Activated CD4-positive, alpha-beta memory T cell treated with anti-CD3 and anti-CD28 coated beads for 36 hours (primary cell): ENCODE data around the gene CDHR5. TPM values are rescaled to one million over a fixed set of nuclear protein-coding genes. Genes with fewer than 3 reads are reported as not detected.
"Not testable (repeated sequence)": the region's sequence is repeated elsewhere in the genome, so short reads cannot be mapped to it uniquely, and the experiment has no call there.

ENCODE experiments used
- CTCF ChIA-PET: fragments of 350-600 bp; sonication (Branson Sonifier 250); formaldehyde crosslinking; loops from one replicate; lab custom pipeline; 2021; ENCODE audit warnings: antibody characterized with exemption, inconsistent platforms; lab: Charles Lee
- POLR2A ChIA-PET: fragments of 350-600 bp; sonication (Branson Sonifier 250); formaldehyde crosslinking; loops from one replicate; lab custom pipeline; 2021; ENCODE audit warnings: antibody characterized with exemption; lab: Charles Lee
- DNase-seq: peaks from one replicate; pipeline ENCODE4 v3.0.0-alpha.2; 2020
- H3K27ac Mint-ChIP-seq: one replicate; pipeline ENCODE4 v1.8.0; 2021; ENCODE audit warnings: mixed read lengths
- H3K27me3 Mint-ChIP-seq: one replicate; pipeline ENCODE4 v1.8.0; 2021; ENCODE audit warnings: mixed read lengths
- H3K36me3 Mint-ChIP-seq: one replicate; pipeline ENCODE4 v1.8.0; 2021; ENCODE audit warnings: mixed read lengths
- H3K4me1 Mint-ChIP-seq: one replicate; pipeline ENCODE4 v1.8.0; 2021; ENCODE audit warnings: low read depth, mixed read lengths
- H3K4me3 Mint-ChIP-seq: one replicate; pipeline ENCODE4 v1.8.0; 2021; ENCODE audit warnings: mild to moderate bottlenecking, mixed read lengths
- H3K9me3 Mint-ChIP-seq: one replicate; pipeline ENCODE4 v1.8.0; 2021; ENCODE audit warnings: mixed read lengths
- intact Hi-C: fragments of 100-400 bp; cut with micrococcal nuclease; formaldehyde crosslinking; loops from one replicate; pipeline ENCODE4 v1.15.1; 2023
- total RNA-seq, 2 experiments: library from RNA; stranded (reverse); gene quantifications; one replicate each; pipeline ENCODE4 v1.2.3, GENCODE V29; 2021

CDHR5 gene
- total RNA-seq, 2 experiments from 2014 or later = not detected

DNA sequence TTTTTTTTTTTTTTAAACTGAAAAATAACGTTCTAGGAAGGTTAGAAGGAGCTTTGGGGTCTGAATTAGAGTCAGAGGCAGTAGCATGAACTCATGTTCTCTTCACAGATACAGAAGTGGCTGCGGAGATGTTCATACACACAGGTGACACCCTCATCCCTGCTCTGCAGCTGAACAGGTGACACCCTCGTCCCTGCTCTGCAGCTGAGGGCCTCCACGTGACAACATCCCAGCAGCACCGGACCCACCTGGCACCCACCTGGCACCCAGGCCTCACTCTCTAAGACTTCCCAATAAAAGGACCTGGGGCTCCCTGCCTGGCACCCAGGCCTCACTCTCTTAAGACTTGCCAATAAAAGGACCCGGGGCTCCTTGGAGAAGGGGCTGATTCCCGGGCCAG is 32.1 kb upstream of the CDHR5 start:
- Mint-ChIP-seq H3K4me3 (no peak overlapping the region), H3K9me3 (no peaks in the 10 kb centered on the region), H3K27ac (no peak overlapping the region), H3K4me1 (no peaks in the 10 kb centered on the region), H3K36me3 (peaks cover 7% of the 10 kb centered on the region), H3K27me3 (no peaks in the 10 kb centered on the region)
- POLR2A ChIA-PET = no interaction called here
- CTCF ChIA-PET = no interaction called here
- no peak for DNase-seq
- intact Hi-C loops = no loop called here

GRCh38 chr11:656426-656825 is 31.7 kb upstream of the CDHR5 start:
- Mint-ChIP-seq H3K9me3 (no peaks in the 10 kb centered on the region), H3K27me3 (no peaks in the 10 kb centered on the region), H3K4me3 (no peak overlapping the region), H3K27ac (no peak overlapping the region), H3K4me1 (no peaks in the 10 kb centered on the region), H3K36me3 (peaks cover 7% of the 10 kb centered on the region)
- intact Hi-C loops = no loop called here
- CTCF ChIA-PET = no interaction called here
- DNase-seq = no peak
- POLR2A ChIA-PET = no interaction called here

DNA sequence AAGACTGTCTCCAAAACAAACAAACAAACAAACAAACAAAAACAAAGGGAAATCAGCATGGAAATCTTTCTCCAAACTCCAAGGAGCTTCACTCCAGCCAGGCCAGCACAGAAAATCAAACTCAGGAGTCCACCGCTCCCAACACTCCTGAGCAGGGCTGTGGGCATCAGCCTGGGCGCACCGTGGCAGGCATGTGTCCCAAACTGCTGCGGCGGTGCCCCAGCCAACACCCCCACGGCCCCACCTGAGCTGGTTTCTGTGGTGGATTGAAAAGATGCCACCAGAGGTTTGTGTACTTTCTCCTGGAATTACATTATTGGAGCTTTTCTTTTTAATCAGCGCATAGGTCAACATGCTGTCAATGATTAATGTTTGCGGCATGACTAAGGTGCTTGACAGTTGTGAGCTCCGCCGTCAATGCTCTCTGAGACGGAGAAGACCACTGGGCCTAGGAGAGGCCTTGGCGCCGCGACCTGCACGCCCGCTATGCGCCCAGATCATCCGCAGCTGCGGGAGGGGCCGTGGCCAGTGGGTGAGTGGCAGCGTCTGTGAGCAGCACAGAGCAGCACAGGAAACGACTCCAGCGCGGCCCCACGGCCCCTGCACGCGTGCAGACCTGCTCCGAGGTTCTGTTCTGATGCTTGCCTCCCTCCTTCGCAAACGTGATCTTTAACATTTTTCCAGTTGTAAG is 30.4 kb upstream of the CDHR5 start:
- Mint-ChIP-seq H3K27me3 (no peaks in the 10 kb centered on the region), H3K4me1 (no peaks in the 10 kb centered on the region), H3K9me3 (no peaks in the 10 kb centered on the region), H3K36me3 (peaks cover 9% of the 10 kb centered on the region), H3K4me3 (no peak overlapping the region), H3K27ac (no peak overlapping the region)
- ChIA-PET POLR2A (no interaction called here), CTCF (no interaction called here)
- no peak for DNase-seq
- intact Hi-C loops = no loop called here

DNA sequence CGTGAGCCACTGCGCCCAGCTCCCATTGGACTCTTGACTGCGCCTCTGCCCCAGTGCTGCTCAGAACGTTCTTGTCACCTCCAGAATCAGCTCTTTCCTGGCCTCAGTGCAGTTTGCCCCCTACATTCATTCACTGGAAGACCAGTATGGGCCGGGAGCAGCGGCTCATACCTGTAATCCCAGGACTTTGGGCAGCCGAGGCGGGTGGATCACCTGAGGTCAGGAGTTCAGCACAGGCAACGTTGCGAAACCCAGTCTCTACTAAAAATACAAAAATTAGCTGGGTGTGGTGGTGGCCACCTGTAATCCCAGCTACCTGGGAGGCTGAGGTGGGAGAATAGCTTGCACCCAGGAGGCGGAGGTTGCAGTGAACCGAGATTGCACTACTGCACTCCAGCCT is 29.7 kb upstream of the CDHR5 start:
- H3K36me3 Mint-ChIP-seq, H3K27ac Mint-ChIP-seq, H3K27me3 Mint-ChIP-seq, H3K4me3 Mint-ChIP-seq, DNase-seq, POLR2A ChIA-PET, CTCF ChIA-PET, H3K9me3 Mint-ChIP-seq, intact Hi-C loops, H3K4me1 Mint-ChIP-seq: not testable (repeated sequence)

DNA sequence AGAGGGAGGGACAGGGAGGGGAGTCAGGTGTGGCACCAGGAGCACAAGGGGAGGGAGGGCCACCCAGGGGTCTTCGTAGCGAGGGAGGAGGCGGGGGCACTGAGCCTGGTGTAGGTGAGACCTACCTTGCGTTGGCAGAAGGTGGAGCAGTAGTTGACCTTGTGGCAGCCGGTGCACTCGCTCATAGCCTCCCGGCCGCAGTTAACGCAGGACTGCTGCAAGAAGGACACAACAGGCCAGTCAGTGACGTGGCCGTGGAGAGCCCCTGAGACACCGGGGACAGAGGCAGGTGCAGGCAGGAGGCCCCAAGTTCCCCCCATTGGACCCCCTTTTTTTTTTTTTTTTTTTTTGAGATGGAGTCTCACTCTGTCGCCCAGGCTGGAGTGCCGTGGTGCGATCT is 29.1 kb upstream of the CDHR5 start:
- H3K36me3 Mint-ChIP-seq = peaks cover 7% of the 10 kb centered on the region
- H3K9me3 Mint-ChIP-seq = no peaks in the 10 kb centered on the region
- no peak for DNase-seq
- POLR2A ChIA-PET = no interaction called here
- no peaks in the 10 kb centered on the region for H3K4me1 Mint-ChIP-seq
- no peaks in the 10 kb centered on the region for H3K27me3 Mint-ChIP-seq
- intact Hi-C loops = no loop called here
- CTCF ChIA-PET = no interaction called here
- no peak overlapping the region for H3K4me3 Mint-ChIP-seq
- H3K27ac Mint-ChIP-seq = no peak overlapping the region

DNA sequence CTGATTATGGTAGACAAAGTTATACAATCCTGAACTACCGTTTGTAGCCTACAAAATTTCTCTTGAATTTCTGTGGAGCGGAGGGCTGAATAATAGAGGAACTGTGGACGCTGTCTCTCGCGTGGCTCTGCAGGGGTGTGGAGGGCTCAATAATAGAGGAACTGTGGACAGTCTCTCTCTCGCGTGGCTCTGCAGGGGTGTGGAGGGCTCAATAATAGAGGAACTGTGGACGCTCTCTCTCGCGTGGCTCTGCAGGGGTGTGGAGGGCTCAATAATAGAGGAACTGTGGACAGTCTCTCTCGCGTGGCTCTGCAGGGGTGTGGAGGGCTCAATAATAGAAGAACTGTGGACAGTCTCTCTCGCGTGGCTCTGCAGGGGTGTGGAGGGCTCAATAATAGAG is 28.4 kb upstream of the CDHR5 start:
- intact Hi-C loops, H3K4me1 Mint-ChIP-seq, CTCF ChIA-PET, H3K4me3 Mint-ChIP-seq, DNase-seq, H3K27me3 Mint-ChIP-seq, H3K9me3 Mint-ChIP-seq, H3K27ac Mint-ChIP-seq, H3K36me3 Mint-ChIP-seq, POLR2A ChIA-PET: not testable (repeated sequence)

DNA sequence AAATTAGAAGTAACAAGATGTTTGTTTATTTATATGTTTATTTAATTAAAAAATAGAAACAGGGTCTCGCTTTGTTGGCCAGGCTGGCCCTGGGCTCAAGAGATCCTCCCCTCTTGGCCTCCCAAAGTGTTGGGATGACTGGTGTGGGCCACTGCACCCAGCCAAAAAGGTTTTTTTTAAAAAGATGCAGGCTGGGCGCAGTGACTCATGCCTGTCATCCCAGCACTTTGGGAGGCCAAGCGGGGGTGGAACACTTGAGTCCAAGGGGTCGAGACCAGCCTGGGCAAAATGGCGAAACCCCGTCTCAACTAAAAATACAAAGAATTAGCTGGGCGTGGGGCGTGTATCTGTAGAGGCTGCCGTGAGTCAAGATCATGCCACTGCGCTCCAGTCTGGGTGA is 25.7 kb upstream of the CDHR5 start:
- DNase-seq = no peak
- Mint-ChIP-seq H3K4me1 (peaks cover 2% of the 10 kb centered on the region), H3K9me3 (no peaks in the 10 kb centered on the region), H3K4me3 (no peak overlapping the region), H3K36me3 (peaks cover 7% of the 10 kb centered on the region), H3K27me3 (no peaks in the 10 kb centered on the region), H3K27ac (no peak overlapping the region)
- CTCF ChIA-PET = no interaction called here
- intact Hi-C loops = no loop called here
- POLR2A ChIA-PET = no interaction called here

DNA sequence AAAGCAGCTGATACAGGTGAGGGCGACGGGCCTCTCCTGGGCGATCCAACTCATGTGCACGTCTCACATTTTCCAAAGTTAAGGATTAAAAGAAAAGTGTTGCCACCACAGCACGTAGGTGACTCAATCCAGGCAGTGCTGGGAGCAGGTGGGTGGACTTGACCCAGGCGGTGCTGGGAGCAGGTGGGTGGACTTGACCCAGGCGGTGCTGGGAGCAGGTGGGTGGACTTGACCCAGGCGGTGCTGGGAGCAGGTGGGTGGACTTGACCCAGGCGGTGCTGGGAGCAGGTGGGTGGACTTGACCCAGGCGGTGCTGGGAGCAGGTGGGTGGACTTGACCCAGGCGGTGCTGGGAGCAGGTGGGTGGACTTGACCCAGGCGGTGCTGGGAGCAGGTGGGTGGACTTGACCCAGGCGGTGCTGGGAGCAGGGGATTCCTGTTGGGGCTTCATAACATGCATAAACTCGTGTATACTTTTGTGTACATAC is 23.0 kb upstream of the CDHR5 start:
- H3K4me1 Mint-ChIP-seq, H3K9me3 Mint-ChIP-seq, CTCF ChIA-PET, H3K27me3 Mint-ChIP-seq, DNase-seq, H3K4me3 Mint-ChIP-seq, intact Hi-C loops, POLR2A ChIA-PET, H3K36me3 Mint-ChIP-seq, H3K27ac Mint-ChIP-seq: not testable (repeated sequence)

DNA sequence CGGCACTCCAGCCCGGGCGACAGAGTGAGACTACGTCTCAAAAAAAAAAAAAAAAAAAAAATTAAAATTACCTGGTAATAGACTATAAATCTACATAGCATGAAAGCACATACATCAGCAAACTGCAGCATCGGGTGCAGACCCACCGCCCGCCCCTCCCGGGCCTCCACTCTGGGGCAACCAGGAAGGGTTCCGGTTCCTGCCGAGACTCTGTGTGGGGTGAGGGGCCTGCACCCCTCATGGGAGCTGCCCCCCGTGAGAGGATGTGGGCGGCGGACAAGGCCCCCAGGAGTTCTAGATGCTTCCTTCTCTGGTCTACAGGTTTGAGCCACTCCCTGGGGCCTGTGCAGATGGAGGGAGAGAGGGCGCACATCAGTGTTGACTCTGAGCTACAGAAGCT is 21.5 kb upstream of the CDHR5 start:
- Mint-ChIP-seq H3K27me3 (no peaks in the 10 kb centered on the region), H3K36me3 (peaks cover 5% of the 10 kb centered on the region), H3K9me3 (no peaks in the 10 kb centered on the region), H3K4me3 (no peak overlapping the region), H3K4me1 (peaks cover 2% of the 10 kb centered on the region), H3K27ac (no peak overlapping the region)
- ChIA-PET CTCF (no interaction called here), POLR2A (interaction anchor here (1.1 kb wide), 1 partner anchor 31 kb away, joined by 3 read pairs; the partner anchor contains the start of gene IRF7)
- DNase-seq = no peak
- intact Hi-C loops = no loop called here

DNA sequence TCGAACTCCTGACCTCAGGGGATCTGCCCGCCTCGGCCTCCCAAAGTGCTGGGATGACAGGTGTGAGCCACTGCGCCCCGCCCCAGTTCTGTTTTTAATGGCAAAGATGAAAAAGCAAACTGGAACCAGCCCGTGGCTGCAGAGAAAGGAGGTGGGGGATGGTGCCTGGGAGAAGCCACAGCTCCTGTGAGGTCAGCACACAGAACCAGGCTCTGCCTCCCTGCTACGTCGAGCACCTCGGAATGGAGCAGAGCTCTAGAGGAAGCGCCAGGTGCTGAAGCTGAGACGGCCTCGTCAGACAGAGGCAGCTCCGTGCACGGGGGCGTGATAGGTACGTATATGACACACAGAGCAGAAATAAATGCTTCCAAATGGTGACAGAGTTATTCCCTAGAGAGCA is 20.8 kb upstream of the CDHR5 start:
- Mint-ChIP-seq H3K27me3 (no peaks in the 10 kb centered on the region), H3K36me3 (peaks cover 5% of the 10 kb centered on the region), H3K27ac (no peak overlapping the region), H3K9me3 (no peaks in the 10 kb centered on the region), H3K4me3 (no peak overlapping the region), H3K4me1 (peaks cover 2% of the 10 kb centered on the region)
- ChIA-PET CTCF (no interaction called here), POLR2A (interaction anchor here (0.7 to 1.1 kb wide), 2 partner anchors 30 to 397 kb away, joined by 3 read pairs; partner anchors contain the start of gene IRF7)
- intact Hi-C loops = no loop called here
- no peak for DNase-seq

- peaks cover 5% of the 10 kb centered on the region for H3K4me1 Mint-ChIP-seq
- no peaks in the 10 kb centered on the region for H3K9me3 Mint-ChIP-seq
- peaks cover 2% of the 10 kb centered on the region for H3K27me3 Mint-ChIP-seq
- H3K4me3 Mint-ChIP-seq = no peak overlapping the region
- CTCF ChIA-PET = no interaction called here
- H3K27ac Mint-ChIP-seq = no peak overlapping the region
- POLR2A ChIA-PET = no interaction called here
- H3K36me3 Mint-ChIP-seq = peaks cover 7% of the 10 kb centered on the region
- intact Hi-C loops = no loop called here
- no peak for DNase-seq
These were observed 19.3 kb upstream of the CDHR5 start for GRCh38 chr11:643849-644738.

- no peak overlapping the region for H3K27ac Mint-ChIP-seq
- ChIA-PET POLR2A (no interaction called here), CTCF (no interaction called here)
- DNase-seq = no peak
- peaks cover 8% of the 10 kb centered on the region for H3K4me1 Mint-ChIP-seq
- no peak overlapping the region for H3K4me3 Mint-ChIP-seq
- intact Hi-C loops = no loop called here
- no peaks in the 10 kb centered on the region for H3K9me3 Mint-ChIP-seq
- peaks cover 7% of the 10 kb centered on the region for H3K36me3 Mint-ChIP-seq
- peaks cover 9% of the 10 kb centered on the region for H3K27me3 Mint-ChIP-seq
These were observed 18.6 kb upstream of the CDHR5 start for GRCh38 chr11:643366-643765.
